Amniotic epithelial cell (primary cell): ENCODE results near the gene TMEM243.
A peak's percentile ranks its signal among the peaks of the same experiment; 100 is the strongest.

Experiments used
- DNase-seq: peaks from one replicate; pipeline ENCODE4 v3.0.0-alpha.2; 2010; ENCODE audit warnings: low read depth

TMEM243 gene

GRCh38 chr7:87155788-87156187 lies 63.7 kb downstream of the TMEM243 start:
- DNase-seq, result no peak

GRCh38 chr7:87154569-87154968 lies 65.0 kb downstream of the TMEM243 start:
- DNase-seq, result no peak

- DNase-seq, result no peak
Measured at GRCh38 chr7:87154166-87154565, 65.4 kb downstream of the TMEM243 start.

- peak; percentile 45 for DNase-seq
Measured at GRCh38 chr7:87152897-87153641, 66.5 kb downstream of the TMEM243 start.

GRCh38 chr7:87152112-87152896 lies 67.2 kb downstream of the TMEM243 start, which contains the start of gene DMTF1:
Gene DMTF1, plus strand, starts transcription at chr7:87152453. Its CDS starts 12,489 bp downstream, at chr7:87164942.
- DNase-seq, result peak; percentile 95

GRCh38 chr7:87151729-87152111 lies 67.8 kb downstream of the TMEM243 start:
- no peak for DNase-seq

- DNase-seq, result no peak
Measured at GRCh38 chr7:87151002-87151728, 68.4 kb downstream of the TMEM243 start.

GRCh38 chr7:87148332-87148955 lies 71.1 kb downstream of the TMEM243 start:
- DNase-seq, result peak; percentile 49

GRCh38 chr7:87147500-87147899 lies 72.0 kb downstream of the TMEM243 start:
- DNase-seq, result no peak

- DNase-seq, result no peak
Measured at GRCh38 chr7:87146740-87147386, 72.7 kb downstream of the TMEM243 start.
